GM18505 (cell line): ENCODE results near the gene KRT81.
"Not testable (repeated sequence)": the region's sequence is repeated elsewhere in the genome, so short reads cannot be mapped to it uniquely, and the experiment has no call there.

Experiments used
- ATAC-seq: cut with Tn5 transposase; IDR thresholded peaks from one replicate; pipeline ENCODE4 v1.9.1; 2021; ENCODE audit not compliant: unreplicated experiment
- POLR2A ChIP-seq: IDR thresholded peaks from 4 replicates; pipeline ENCODE4 v1.6.1; 2011; ENCODE audit warnings: borderline replicate concordance; ENCODE audit not compliant: insufficient read depth, insufficient read length; ENCODE audit errors: extremely low read depth

The KRT81 gene

DNA sequence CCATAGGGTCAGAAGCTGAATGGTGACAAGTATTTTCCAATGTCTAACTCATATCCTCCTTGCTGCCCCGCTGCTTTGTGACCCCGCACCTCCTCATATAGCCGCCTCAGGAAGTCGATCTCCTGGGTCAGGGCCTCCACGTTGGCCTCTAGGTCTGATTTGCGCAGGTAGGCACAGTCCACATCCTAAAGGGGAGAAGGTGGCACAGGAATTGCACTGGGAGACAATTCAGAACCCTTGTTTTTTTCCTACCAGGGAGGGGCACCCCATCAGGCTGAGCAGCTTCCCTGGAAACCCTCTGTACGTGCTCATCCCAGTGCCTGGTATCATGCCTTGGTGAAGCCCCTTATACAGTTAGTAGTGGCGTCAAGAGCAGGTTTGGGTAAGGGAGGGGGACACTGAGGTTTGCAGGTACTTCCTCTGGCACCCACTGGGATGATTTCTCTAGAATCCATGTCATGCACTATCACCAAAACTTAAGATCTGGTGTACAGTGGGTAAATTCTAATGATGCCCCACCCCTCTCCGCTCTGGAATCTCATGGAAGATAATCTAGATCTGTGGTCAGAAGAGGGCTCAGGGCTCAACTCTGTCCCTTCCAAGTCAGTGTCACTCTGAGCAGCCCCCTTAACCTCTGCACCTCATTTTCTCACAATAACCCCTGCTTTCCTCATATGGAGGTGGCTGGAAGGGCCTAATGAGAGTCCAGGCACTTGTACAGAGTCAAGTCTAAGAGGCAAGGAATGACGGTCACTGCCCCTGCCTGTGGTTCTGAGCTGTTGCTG is 37.0 kb downstream of the KRT81 start:
- TF ChIP-seq POLR2A: no peak
- ATAC-seq: no peak

DNA sequence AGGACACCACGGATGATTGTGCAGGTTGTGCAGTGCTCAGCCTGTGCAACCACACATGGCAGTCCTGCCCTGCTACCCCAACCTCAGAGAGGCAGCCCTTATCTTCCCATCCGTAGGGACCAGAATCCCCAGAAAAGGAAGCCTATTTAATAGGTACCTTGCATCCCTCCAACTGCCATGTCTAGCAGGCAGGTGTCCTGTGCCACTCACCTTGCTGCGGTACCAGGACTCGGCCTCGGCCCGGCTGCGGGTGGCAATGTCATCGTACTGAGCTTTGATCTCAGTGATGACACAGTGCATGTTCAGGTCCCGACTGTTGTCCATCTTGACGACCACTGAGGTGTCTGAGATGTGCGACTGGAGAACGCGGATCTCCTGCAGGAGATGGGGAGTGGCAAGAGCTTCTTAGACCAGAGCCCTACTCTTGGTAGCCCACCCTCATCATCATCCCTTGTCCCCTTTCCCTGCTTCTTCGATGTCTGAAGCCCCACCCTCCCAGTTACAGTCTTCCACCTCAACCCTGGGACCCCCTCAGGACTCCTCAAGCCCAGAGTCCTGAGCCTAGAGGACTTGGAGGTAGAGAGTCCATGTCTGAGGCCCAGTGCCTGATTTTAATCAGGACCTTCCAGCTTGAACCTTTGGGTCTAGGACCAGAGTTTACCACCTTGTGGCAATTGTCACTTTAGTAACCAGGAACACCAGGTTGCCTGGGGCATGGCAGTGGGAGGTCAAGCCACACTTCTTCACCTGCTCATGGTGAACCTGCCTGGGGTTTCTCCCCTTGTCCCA is 37.7 kb downstream of the KRT81 start:
- TF ChIP-seq POLR2A: no peak
- no peak for ATAC-seq

DNA sequence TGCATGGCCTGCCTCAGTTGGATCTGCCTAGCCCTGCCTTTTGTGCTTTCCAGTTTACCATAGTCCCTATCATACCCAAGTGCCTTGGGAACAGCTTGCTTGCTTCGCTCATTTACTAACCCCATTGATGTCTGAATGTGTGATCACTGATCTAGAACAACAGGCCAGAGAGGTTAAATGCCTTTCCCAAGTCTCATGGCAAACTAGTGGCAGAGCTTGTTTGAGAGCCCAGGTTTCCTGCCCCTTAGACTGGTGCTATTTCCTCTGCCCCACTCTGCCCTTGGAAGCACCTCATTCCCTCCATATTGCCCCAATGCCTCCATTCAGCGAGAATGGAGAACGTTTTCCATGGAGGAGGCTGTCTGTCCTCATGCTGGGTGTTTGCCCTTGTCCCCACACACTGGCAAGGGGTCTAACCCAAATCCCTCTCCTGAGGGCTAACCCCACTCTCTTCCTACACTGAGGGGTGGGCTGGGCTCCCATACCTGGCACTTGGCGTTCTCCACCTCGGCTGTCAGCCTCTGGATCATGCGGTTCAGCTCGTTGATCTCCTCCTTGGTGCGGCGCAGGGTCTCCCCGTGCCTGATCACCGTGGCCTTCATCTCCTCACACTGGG is 38.5 kb downstream of the KRT81 start:
- ATAC-seq: no peak
- no peak for TF ChIP-seq POLR2A

DNA sequence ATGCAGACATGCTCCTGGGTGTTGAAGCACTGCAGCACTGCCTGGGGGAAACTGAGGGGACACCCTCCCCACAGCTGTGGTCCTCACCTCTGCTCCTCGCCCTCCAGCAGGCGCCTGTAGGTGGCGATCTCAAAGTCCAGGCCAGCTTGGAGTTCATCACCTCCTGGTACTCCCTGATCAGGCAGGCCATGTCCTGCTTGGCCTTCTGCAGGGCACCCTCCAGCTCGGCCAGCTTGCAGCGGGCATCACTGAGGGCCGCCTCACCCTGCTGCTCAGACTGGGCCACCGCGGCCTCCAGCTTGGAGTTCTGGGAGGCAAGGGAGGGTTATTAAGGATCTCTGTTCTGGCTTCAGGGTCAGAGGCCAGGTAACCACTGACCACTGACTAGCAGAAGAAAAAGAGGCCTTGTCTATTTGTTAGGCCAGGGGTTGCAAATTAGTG is 39.1 kb downstream of the KRT81 start:
- ATAC-seq: not testable (repeated sequence)

DNA sequence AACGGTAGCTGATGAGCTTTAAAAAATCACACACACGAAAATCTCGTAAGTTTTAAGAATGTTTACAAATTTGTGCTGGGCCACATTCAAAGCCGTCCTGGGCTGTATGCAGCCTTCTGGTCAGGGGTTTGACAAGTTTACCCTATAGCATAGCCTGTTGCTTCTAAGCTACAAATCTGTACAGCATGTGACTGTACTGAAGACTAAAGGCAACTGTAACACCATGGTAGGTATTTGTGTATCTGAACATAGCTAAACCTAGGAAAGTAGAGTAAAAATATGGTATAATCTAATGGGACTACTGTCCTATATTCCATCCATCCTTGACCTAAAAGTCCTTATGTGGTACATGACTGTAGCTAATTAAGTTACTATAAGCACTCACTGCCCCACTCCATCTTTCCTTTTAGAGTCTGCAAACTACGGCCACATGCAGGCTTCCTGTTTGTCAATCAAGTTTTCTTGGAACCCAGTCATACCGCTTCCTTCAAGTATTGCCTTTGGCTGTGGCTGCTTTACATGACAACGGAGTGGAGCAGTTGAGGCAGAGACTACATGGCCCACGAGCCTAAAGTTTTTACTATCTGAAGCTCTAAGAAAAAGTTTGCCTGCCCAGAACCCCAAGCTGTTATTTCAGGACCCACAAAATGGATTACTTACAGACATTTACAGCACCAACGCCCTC is 39.8 kb downstream of the KRT81 start:
- no peak for TF ChIP-seq POLR2A
- no peak for ATAC-seq

DNA sequence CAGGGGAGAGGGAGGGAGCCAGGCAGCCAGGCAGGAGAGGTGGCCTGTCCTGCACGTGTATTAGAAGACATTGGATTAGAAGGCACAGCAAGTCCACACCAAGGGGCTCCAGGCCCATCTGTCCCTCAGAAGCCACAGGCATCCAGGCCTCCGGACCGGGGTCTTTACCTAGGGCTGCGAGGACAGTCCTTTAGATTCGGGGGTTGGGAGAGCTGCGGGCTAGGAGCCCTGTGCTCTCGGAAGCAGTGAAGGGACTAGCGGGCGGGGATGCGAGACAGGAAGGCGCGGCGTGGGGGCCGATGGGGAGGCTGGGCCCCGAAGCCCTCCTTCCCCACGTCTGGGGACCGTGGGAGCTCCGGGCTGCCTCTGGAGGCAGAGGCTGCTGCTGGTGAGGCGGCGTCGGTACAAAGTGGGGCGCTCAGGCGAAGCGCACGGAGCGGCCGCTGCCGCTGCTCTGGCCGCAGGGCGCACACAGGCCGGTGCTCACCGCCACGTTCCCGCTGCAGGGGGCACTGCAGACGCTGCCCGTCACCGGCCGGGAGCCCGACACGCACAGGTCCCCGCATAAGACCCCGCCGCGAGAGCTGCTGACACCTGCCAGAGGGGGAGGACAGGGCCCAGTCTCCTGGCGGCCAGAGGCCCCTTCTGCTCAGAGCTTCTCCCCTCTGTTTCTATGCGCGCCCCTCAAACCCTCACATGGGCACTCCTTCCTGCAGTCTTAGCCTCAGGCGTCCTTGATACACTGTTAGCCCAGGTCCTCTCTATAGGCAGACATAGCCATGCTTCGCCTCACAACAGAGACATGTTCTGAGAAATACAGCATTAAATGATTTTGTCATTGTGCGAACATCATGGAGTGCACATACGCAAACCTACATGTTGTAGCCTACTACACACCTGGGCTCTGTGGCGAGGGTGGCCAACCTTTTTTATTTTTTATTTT is 41.0 kb downstream of the KRT81 start:
- TF ChIP-seq POLR2A: no peak
- no peak for ATAC-seq

DNA sequence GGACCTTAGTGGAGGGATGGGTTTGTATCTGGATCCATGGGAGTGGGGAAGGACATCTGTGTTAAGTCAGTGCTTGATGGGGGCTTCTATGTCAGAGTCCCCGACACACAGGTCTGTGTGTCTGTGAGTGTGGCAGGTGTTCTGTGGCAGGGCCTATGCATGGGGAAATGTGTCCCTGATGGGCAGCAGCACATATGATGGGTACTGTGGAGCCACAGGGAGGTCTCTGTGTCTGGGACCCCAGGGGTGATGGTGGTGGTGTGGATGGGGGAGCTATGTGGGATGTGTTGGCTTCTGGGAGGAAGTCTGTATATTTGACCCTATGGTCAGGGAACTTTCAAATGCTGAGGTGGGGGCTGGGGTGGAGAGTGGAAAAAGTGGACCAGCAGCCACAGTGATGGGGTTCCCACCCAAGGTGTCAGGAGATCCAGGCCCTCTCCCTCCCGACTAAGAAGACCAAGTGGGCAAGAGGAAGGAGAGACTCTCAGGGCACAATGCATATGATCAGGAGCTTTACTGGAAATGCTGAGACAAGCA is 41.8 kb downstream of the KRT81 start:
- no peak for TF ChIP-seq POLR2A
- no peak for ATAC-seq

DNA sequence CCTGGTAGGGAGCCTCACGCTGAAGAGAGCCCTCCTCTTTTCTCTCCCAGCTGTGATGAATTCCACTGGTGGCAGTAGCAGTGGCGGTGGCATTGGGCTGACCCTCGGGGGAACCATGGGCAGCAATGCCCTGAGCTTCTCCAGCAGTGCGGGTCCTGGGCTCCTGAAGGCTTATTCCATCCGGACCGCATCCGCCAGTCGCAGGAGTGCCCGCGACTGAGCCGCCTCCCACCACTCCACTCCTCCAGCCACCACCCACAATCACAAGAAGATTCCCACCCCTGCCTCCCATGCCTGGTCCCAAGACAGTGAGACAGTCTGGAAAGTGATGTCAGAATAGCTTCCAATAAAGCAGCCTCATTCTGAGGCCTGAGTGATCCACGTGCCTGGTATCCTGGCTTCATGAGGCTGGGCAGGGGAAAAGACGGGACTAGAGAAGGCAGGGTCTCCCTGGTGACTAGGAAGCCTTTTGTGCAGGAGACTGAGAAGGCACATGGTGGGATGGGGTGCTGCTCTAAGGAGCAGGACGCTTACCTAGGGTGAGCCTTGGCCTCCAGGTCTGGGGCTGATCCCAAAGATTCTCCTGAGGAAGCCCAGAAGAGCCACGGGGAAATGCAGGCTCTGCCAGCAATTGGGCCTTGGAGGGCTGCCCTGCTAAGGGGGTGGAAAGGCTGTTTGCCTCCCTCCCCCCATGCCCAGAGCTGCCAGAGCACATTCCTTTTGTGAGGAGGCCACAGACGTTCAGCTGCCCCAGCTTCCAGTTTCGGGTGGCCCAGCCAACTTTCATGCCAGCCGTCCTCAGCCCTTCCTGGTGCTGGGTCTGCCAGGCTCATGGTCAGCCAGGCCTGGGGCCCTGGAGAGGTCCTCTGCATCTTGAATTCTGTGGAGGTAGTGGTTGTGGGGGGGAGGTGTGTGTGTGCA is 42.5 kb downstream of the KRT81 start:
- TF ChIP-seq POLR2A: no peak
- ATAC-seq: no peak

DNA sequence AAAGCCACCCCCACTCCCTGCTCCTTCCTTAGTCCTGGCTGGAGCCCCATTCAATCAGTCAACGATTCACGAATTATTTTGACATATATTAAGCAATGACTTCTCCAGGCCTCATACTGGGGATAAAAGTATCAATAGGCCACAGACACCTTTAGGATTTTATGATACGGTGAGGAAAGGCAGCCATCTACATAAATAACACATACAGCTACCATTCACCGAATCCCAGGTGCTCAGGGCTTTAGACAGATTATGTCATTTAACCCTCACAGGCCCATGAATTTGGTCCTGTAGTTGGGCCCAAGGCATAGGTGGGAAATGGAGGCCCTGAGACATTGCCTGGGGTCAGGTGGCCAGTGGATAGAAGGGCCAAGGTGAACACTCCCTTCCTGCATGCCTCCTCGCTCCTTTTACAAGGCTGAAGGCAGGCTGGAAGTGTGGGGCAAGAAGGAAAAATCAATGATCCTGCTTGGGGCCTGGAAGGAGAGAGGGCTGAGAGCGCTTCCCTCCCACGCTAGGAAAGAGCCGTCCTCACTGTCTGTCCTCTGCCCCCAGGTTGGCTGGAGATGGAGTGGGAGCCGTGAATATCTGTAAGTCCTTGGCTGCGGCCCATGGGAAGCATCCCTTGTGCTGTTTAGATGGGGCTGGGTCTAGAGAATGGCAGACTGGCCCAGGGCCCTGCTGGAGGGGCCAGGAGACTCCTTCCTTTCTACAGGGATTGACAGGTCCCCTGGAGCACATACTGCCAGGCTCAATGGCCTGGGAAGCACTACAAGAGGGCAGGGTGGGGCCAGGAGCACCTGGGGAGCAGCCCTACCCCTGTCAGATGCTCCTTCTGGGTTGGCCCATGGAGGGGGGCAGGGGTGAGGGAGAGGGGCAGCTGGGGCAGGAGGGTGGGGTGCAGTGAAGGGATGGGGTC is 43.5 kb downstream of the KRT81 start:
- ATAC-seq: no peak
- TF ChIP-seq POLR2A: no peak
